Measurements from ENCODE around the gene PGM1.

PGM1 gene

DNA sequence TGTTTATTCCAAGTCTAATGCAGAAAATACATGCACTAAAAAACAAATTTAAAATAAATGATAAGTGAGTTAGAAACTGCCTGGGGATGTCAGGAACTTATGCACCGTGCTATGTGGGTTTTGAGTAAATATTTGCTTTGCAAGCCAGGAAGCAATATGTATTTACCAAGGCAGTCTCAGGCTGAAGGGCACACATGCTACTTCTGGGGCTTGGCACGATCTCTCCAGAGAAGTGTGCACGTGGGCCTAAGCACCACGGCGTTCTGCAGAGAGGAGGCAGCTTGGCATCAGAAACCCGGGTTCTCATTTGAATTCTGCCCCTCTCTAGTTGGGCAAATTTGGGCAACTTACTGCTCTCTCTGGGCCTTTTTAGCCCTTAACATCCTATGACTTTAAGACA, 108.0 kb downstream of the PGM1 start:
- no peak for DNase-seq (ENCODE audit: low read depth in 3 of 3)

DNA sequence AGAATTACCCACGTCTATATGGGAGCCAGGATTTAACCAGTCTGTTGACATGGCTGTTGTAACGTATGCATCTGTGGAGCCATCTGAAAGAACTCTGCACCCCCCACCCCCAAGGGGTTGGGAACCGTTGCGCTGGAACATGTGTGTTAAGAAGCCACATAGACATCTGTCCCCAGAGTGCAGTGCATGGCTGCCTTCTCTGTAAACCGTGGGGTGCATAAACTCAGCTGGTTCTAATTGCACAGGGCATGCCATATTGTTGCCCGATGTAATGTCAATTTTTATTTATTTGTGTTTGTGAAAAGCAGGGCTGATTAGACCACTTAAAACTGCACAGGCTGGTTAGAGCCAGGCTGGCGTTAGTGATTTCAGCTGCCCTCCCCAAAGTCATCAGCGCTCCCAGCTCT, 110.5 kb downstream of the PGM1 start:
- no peak for DNase-seq (ENCODE audit: low read depth in 3 of 3)

GRCh38 chr1:63704443-63704842, 111.2 kb downstream of the PGM1 start:
- no peak for DNase-seq (ENCODE audit: low read depth in 3 of 3)

- DNase-seq (ENCODE audit: low read depth in 3 of 3): no peak
These were observed 111.9 kb downstream of the PGM1 start for GRCh38 chr1:63705078-63705477.

- DNase-seq (ENCODE audit: low read depth in 3 of 3): no peak
These were observed 116.1 kb downstream of the PGM1 start for GRCh38 chr1:63709267-63709828.
